Measurements from ENCODE around the gene ARAP1. TPM values are rescaled to one million over a fixed set of nuclear protein-coding genes. Genes with fewer than 3 reads are reported as not detected.

Gene ARAP1
- total and polyA plus RNA-seq, 2 donors (not counting 1 experiment from before 2014, with no cell fraction given), result 41.8 to 113 TPM

DNA sequence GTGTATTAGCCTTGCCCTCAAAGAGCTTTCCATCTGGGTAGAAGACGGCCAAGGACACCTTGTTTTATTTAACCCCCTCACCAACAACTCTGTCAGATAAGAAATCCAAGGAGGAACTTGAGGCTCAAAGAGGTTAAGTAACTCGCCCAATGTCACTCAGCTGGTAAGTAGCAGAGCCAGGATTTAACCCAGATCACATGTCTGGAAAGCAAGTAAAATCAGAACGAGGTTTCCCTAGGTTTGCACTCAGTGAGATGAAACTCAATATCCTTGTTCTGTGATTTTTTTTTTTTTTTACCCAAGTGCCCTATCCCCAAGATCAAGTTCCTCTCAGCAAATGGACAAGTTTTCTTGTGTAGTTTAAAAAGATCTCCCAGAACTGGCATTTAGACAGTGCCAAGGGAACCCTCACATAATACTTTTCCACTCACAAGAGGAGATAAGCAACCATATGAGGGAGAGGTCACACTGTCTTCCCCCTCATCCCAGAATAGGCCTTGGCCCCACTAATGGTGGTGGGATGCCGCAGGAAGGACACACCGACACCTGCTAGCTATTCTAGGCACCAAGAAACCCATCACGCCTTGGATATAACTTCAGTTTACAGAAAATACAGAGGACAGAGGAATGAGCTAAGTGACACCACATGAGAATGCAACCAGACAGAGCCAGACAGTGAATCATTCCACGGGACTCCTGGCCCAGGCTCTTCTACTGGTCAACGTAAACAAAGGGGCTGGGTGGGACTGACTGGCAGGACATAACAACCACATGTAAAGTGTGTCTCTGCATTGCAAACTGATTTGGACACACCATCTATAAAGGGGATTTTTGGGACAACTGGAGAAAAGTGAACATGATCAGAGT, 8.6 kb upstream of the ARAP1 start:
- no peaks in the 10 kb centered on the region for H3K27me3 ChIP-seq (ENCODE audit: control insufficient read depth, insufficient read depth, low read length)
- no peaks in the 10 kb centered on the region for H3K79me2 ChIP-seq (ENCODE audit: control insufficient read depth, insufficient read depth, low read length)
- no peaks in the 10 kb centered on the region for H4K20me1 ChIP-seq (ENCODE audit: control insufficient read depth, extremely low read depth, insufficient read depth, low read length)
- no peak overlapping the region for H3K4me2 ChIP-seq (ENCODE audit: extremely low read depth, insufficient read depth, low read length)
- no peak overlapping the region for H3K4me3 ChIP-seq (replicated peaks in 1 of 4; ENCODE audit: control extremely low read depth in 1 of 4, insufficient read depth in 1 of 4, low read depth in 3 of 4, low read length in 4 of 4)
- no peak overlapping the region for H3K27ac ChIP-seq (ENCODE audit: insufficient read depth, low read length)
- no peak overlapping the region for H3K9ac ChIP-seq (ENCODE audit: insufficient read depth, low read length)
- TF ChIP-seq EZH2 (IDR thresholded peaks at IDR 0.05; ENCODE audit: low read length, missing control alignments), result no peak
- TF ChIP-seq, protein P1, sequence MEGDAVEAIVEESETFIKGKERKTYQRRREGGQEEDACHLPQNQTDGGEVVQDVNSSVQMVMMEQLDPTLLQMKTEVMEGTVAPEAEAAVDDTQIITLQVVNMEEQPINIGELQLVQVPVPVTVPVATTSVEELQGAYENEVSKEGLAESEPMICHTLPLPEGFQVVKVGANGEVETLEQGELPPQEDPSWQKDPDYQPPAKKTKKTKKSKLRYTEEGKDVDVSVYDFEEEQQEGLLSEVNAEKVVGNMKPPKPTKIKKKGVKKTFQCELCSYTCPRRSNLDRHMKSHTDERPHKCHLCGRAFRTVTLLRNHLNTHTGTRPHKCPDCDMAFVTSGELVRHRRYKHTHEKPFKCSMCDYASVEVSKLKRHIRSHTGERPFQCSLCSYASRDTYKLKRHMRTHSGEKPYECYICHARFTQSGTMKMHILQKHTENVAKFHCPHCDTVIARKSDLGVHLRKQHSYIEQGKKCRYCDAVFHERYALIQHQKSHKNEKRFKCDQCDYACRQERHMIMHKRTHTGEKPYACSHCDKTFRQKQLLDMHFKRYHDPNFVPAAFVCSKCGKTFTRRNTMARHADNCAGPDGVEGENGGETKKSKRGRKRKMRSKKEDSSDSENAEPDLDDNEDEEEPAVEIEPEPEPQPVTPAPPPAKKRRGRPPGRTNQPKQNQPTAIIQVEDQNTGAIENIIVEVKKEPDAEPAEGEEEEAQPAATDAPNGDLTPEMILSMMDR (conservative IDR thresholded peaks at IDR 0.05 in 1 of 2, IDR thresholded peaks at IDR 0.05 in 1 of 2; ENCODE audit: low read depth in 1 of 2, low read length in 2 of 2), result no peak
- DNase-seq (ENCODE audit: low read depth in 2 of 2), result peak; percentile 72 to 87
- H3K36me3 ChIP-seq (ENCODE audit: control insufficient read depth, insufficient read depth, low read length), result no peaks in the 10 kb centered on the region
- H3K9me3 ChIP-seq (ENCODE audit: control insufficient read depth, insufficient read depth, low read depth, low read length), result no peaks in the 10 kb centered on the region
- peaks cover 8% of the 10 kb centered on the region for H3K4me1 ChIP-seq (ENCODE audit: control insufficient read depth, extremely low read depth, insufficient read depth, low read length)
- no peak overlapping the region for H2AFZ ChIP-seq (ENCODE audit: low read length)

DNA sequence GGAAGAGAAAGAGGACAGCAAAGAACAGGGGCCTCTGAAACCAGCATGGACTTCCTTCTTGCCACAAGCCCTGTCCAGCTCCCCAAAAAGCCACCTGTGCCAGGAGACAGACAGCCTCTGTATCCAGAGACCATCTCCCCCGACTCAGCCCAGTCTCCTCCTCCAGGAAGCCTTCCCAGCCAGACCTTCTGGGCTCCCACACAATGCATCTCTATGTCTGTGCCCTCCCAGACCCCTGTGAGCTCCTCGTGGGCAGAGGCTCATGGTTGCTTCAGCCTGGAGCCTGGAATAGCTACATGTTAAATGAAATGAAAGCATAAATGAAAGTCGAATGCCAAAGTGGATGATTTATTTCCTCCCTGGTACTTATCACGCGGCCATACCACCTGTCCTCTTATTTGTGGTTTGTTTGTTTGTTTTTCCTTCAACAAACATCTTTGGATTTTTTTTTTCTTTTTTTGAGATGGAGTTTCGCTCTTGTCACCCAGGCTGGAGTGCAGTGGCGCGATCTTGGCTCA, 7.3 kb upstream of the ARAP1 start:
- H3K4me2 ChIP-seq (ENCODE audit: extremely low read depth, insufficient read depth, low read length), result no peak overlapping the region

More for the DNA sequence above, 7.3 kb upstream of the ARAP1 start:
- Histone ChIP-seq H3K27me3 (ENCODE audit: control insufficient read depth, insufficient read depth, low read length) (no peaks in the 10 kb centered on the region), H4K20me1 (ENCODE audit: control insufficient read depth, extremely low read depth, insufficient read depth, low read length) (no peaks in the 10 kb centered on the region), H3K79me2 (ENCODE audit: control insufficient read depth, insufficient read depth, low read length) (no peaks in the 10 kb centered on the region), H3K4me1 (ENCODE audit: control insufficient read depth, extremely low read depth, insufficient read depth, low read length) (peaks cover 8% of the 10 kb centered on the region), H3K9ac (ENCODE audit: insufficient read depth, low read length) (no peak overlapping the region), H3K9me3 (ENCODE audit: control insufficient read depth, insufficient read depth, low read depth, low read length) (no peaks in the 10 kb centered on the region), H2AFZ (ENCODE audit: low read length) (no peak overlapping the region), H3K27ac (ENCODE audit: insufficient read depth, low read length) (no peak overlapping the region), H3K36me3 (ENCODE audit: control insufficient read depth, insufficient read depth, low read length) (no peaks in the 10 kb centered on the region), H3K4me3 (replicated peaks in 1 of 4; ENCODE audit: control extremely low read depth in 1 of 4, insufficient read depth in 1 of 4, low read depth in 3 of 4, low read length in 4 of 4) (no peak overlapping the region)
- DNase-seq (ENCODE audit: low read depth in 2 of 2), result peak in 1 of 2 donors; percentile 24
- TF ChIP-seq, protein P1 (conservative IDR thresholded peaks at IDR 0.05 in 1 of 2, IDR thresholded peaks at IDR 0.05 in 1 of 2; ENCODE audit: low read depth in 1 of 2, low read length in 2 of 2), result no peak
- TF ChIP-seq EZH2 (IDR thresholded peaks at IDR 0.05; ENCODE audit: low read length, missing control alignments), result no peak
